GM12878 (cell line): ENCODE results near the gene ABCD4. TPM values are rescaled to one million over a fixed set of nuclear protein-coding genes. Genes with fewer than 3 reads are reported as not detected.

Experiments
- ATAC-seq: fragments of 200-7000 bp; cut with Tn5 transposase; 3 replicates; pipeline ENCODE4 v1.9.1; 2020; ENCODE audit warnings: mild to moderate bottlenecking, moderate library complexity
- BruUV-seq: library from RNA; stranded (reverse); fragments of 400-500 nt; replicated peaks from 2 replicates; lab custom pipeline; 2021; lab: Mats Ljungman, UMichigan
- CTCF ChIA-PET: fragments of 300-600 bp; sonication (Branson Sonifier 250); formaldehyde crosslinking; extraction: SDS; loops from one replicate; lab custom pipeline; 2021; ENCODE audit warnings: inconsistent platforms; lab: Yijun Ruan, JAX
- POLR2A ChIA-PET: fragments of 350-600 bp; formaldehyde crosslinking; extraction: SDS; loops from one replicate; lab custom pipeline; 2021; ENCODE audit warnings: inconsistent platforms; lab: Charles Lee
- RAD21 ChIA-PET: fragments of 300-600 bp; sonication (Branson Sonifier 250); formaldehyde crosslinking; loops from one replicate; lab custom pipeline; 2023; ENCODE audit warnings: antibody characterized with exemption; ENCODE audit not compliant: unreplicated experiment; lab: Charles Lee
- SMC1A ChIA-PET: fragments of 300-600 bp; sonication (Branson Sonifier 250); formaldehyde crosslinking; loops from one replicate; lab custom pipeline; 2023; ENCODE audit not compliant: unreplicated experiment, uncharacterized antibody; lab: Charles Lee
- DNase-seq: peaks from one replicate; pipeline ENCODE4 v3.0.0-alpha.2; 2011; ENCODE audit warnings: low read depth, low spot score
- FAIRE-seq: peaks from 3 replicates; lab custom pipeline; 2011; peaks lifted over from hg19 to GRCh38; lab: Jason Lieb, UNC
- H2AFZ ChIP-seq: 2 replicates; pipeline ENCODE4 v1.6.0; 2011; ENCODE audit warnings: low read depth, low read length, control low read depth; ENCODE audit not compliant: control insufficient read depth
- H3K27ac ChIP-seq: 2 replicates; pipeline ENCODE4 v1.5.1; 2011; ENCODE audit warnings: control low read depth; ENCODE audit not compliant: control insufficient read depth, insufficient read depth
- H3K27me3 ChIP-seq, 2 experiments: replicated peaks in 1 of 2; 2 replicates each; pipeline versions ENCODE4 v1.6.0 to v1.6.1; 2011; ENCODE audit warnings: low read length in 1 of 2; ENCODE audit not compliant: control insufficient read depth in 2 of 2, insufficient read depth in 2 of 2
- H3K36me3 ChIP-seq, 2 experiments: 2 replicates each; pipeline ENCODE4 v1.5.1; 2011; ENCODE audit warnings: low read length in 1 of 2; ENCODE audit not compliant: control insufficient read depth in 2 of 2, insufficient read depth in 2 of 2
- H3K4me1 ChIP-seq: 2 replicates; pipeline ENCODE4 v1.6.1; 2011; ENCODE audit warnings: mild to moderate bottlenecking, low read length, moderate library complexity, mixed read lengths; ENCODE audit not compliant: control insufficient read depth, insufficient read depth
- H3K4me2 ChIP-seq: 2 replicates; pipeline ENCODE4 v1.6.0; 2011; ENCODE audit warnings: control low read depth; ENCODE audit not compliant: control insufficient read depth, insufficient read depth
- H3K4me3 ChIP-seq: fragments of 200-600 bp; sonication (generic); 2 replicates; pipeline ENCODE4 v1.5.1; 2016
- H3K79me2 ChIP-seq: 2 replicates; pipeline ENCODE4 v1.6.0; 2011; ENCODE audit warnings: low read length; ENCODE audit not compliant: control insufficient read depth, insufficient read depth
- H3K9ac ChIP-seq: 2 replicates; pipeline ENCODE4 v1.8.0; 2011; ENCODE audit warnings: low read length, control low read depth, mixed read lengths; ENCODE audit not compliant: control insufficient read depth, insufficient read depth
- H3K9me3 ChIP-seq: replicated peaks from 3 replicates; pipeline ENCODE4 v1.5.1; 2011; ENCODE audit warnings: mild to moderate bottlenecking, low read length; ENCODE audit not compliant: control insufficient read depth, insufficient read depth
- H4K20me1 ChIP-seq: 2 replicates; pipeline ENCODE4 v1.6.0; 2011; ENCODE audit not compliant: control insufficient read depth, insufficient read depth
- BHLHE40 ChIP-seq, 2 experiments: fragments of 450-650 bp in 1 of 2; IDR thresholded peaks; 2 replicates each; pipeline ENCODE4 v1.6.1; 2011 to 2017; ENCODE audit warnings: low read depth in 2 of 2, borderline replicate concordance in 1 of 2, improper control_type of control experiment in 1 of 2, low read length in 1 of 2, mild to moderate bottlenecking in 1 of 2
- CREM ChIP-seq: IDR thresholded peaks from 2 replicates; pipeline ENCODE4 v1.6.1; 2014; ENCODE audit warnings: antibody characterized with exemption, low read depth
- EGR1 ChIP-seq, 2 experiments: IDR thresholded peaks; 1 replicate in 1 of 2; 2 replicates in 1 of 2; pipeline ENCODE4 v1.6.1; 2011 to 2012; ENCODE audit warnings: low read depth in 2 of 2, low read length in 2 of 2, borderline replicate concordance in 1 of 2, mild to moderate bottlenecking in 1 of 2, moderate library complexity in 1 of 2
- GATAD2B ChIP-seq: fragments of 450-650 bp; conservative IDR thresholded peaks from 2 replicates; pipeline ENCODE4 v1.6.1; 2017; ENCODE audit warnings: low read depth, mild to moderate bottlenecking, moderate library complexity
- KAT2A ChIP-seq: conservative IDR thresholded peaks from 2 replicates; pipeline ENCODE4 v1.6.1; 2011; ENCODE audit warnings: low read depth, low read length; ENCODE audit not compliant: control insufficient read depth
- RUNX3 ChIP-seq: IDR thresholded peaks from 2 replicates; pipeline ENCODE4 v1.6.1; 2012; ENCODE audit warnings: low read length, inconsistent platforms
- TCF7 ChIP-seq: IDR thresholded peaks from 2 replicates; pipeline ENCODE4 v1.6.1; 2014; ENCODE audit warnings: antibody characterized with exemption, borderline replicate concordance
- ZBED1 ChIP-seq: IDR thresholded peaks from 2 replicates; pipeline ENCODE4 v1.6.1; 2016; ENCODE audit warnings: borderline replicate concordance
- ZZZ3 ChIP-seq: IDR thresholded peaks from 2 replicates; pipeline ENCODE4 v1.6.1; 2011; ENCODE audit warnings: low read depth; ENCODE audit not compliant: control insufficient read depth, insufficient read length
- WGBS: methylation state at CpG from one replicate; pipeline ENCODE4 v1.1.6; 2016; ENCODE audit warnings: low lambda C conversion rate; ENCODE audit not compliant: insufficient replicate concordance, insufficient coverage; ENCODE audit errors: missing lambda C conversion rate; 5-methylcytosine and 5-hydroxymethylcytosine counted together
- in situ Hi-C: fragments of 300-500 bp; cut with MboI; formaldehyde crosslinking; loops from 9 replicates; pipeline ENCODE4 v1.14.3; 2018; ENCODE audit warnings: mixed read lengths
- intact Hi-C: fragments of 100-400 bp; cut with micrococcal nuclease; formaldehyde crosslinking; loops from one replicate; pipeline ENCODE4 v1.14.2; 2022; ENCODE audit not compliant: unreplicated experiment
- polyA plus RNA-seq, 11 experiments: library from polyadenylated mRNA; depleted of rRNA in 4 of 11; unstranded in 6 of 11; stranded (reverse) in 5 of 11; fragments of >200 nt; fragmentation: Nextera tagmentation in 4 of 11; fragmentation: Illumina TruSeq in 1 of 11; extraction: Ambion mirVana in 4 of 11; extraction: Trizol in 1 of 11; gene quantifications; 1 replicate in 1 of 11; 2 replicates in 10 of 11; pipeline versions ENCODE4 v1.2.1 to v1.2.3, GENCODE V29; 2011 to 2016; ENCODE audit warnings: inconsistent platforms in 2 of 11, missing spikeins in 2 of 11, low read depth in 1 of 11
- total RNA-seq, 4 experiments: library from RNA; depleted of rRNA in 3 of 4; stranded (reverse); fragments of >200 nt in 3 of 4; fragmentation: Illumina TruSeq in 1 of 4; extraction: Trizol in 1 of 4; gene quantifications; 2 replicates each; pipeline versions ENCODE4 v1.2.1 to v1.2.3, GENCODE V29; 2013 to 2021

ABCD4 gene
- total and polyA plus RNA-seq, 10 of the 15 experiments (the other 5 are each of a cell fraction or from before 2014, with no cell fraction given): 5.7 to 29.5 (median 23.4) TPM

- CTCF ChIA-PET: interaction anchor here (0.6 kb wide), 1 partner anchor 600 kb away, joined by 3 read pairs; no protein-coding TSS in a partner anchor
- no peaks in the 10 kb centered on the region for H3K79me2 ChIP-seq
- RAD21 ChIA-PET: no interaction called here
- no peak for DNase-seq
- TF ChIP-seq RUNX3 (no peak), TCF7 (no peak), GATAD2B (no peak), CREM (no peak)
- H3K4me3 ChIP-seq: no peak overlapping the region
- ATAC-seq: no peak
- POLR2A ChIA-PET: no interaction called here
- H3K9ac ChIP-seq: no peak overlapping the region
- no peaks in the 10 kb centered on the region for H3K36me3 ChIP-seq
- 19% methylated on average over 13 of the region's 13 CpGs for WGBS
- no peak overlapping the region for H3K27ac ChIP-seq
- intact Hi-C loops (no loop called here), in situ Hi-C loops (no loop called here)
- H3K9me3 ChIP-seq: no peaks in the 10 kb centered on the region
- no TSS peak for BruUV-seq
- no peaks in the 10 kb centered on the region; a peak in 3 of 4 replicates for H3K27me3 ChIP-seq
- H2AFZ ChIP-seq: no peak overlapping the region
- no peak overlapping the region for H3K4me2 ChIP-seq
- no peak for FAIRE-seq
- H4K20me1 ChIP-seq: no peaks in the 10 kb centered on the region
- H3K4me1 ChIP-seq: no peaks in the 10 kb centered on the region
- SMC1A ChIA-PET: no interaction called here
Measured at GRCh38 chr14:74265301-74265965, 37.3 kb downstream of the ABCD4 start.

GRCh38 chr14:74263921-74264320, 38.8 kb downstream of the ABCD4 start:
- Histone ChIP-seq H3K9me3 (no peaks in the 10 kb centered on the region), H3K79me2 (no peaks in the 10 kb centered on the region), H3K27ac (no peak overlapping the region), H2AFZ (no peak overlapping the region), H3K36me3 (no peaks in the 10 kb centered on the region), H3K27me3 (no peaks in the 10 kb centered on the region; a peak in 3 of 4 replicates), H3K4me2 (no peak overlapping the region), H4K20me1 (no peaks in the 10 kb centered on the region), H3K4me1 (no peaks in the 10 kb centered on the region), H3K4me3 (no peak overlapping the region), H3K9ac (no peak overlapping the region)
- ChIA-PET CTCF (interaction anchor here (0.6 kb wide), 1 partner anchor 12 kb away, joined by 4 read pairs; no protein-coding TSS in a partner anchor), POLR2A (no interaction called here), RAD21 (no interaction called here), SMC1A (no interaction called here)
- TF ChIP-seq KAT2A (no peak), EGR1 (IDR thresholded peaks at IDR 0.05; ENCODE audit: borderline replicate concordance in 1 of 2, low read depth in 2 of 2, low read length in 2 of 2) (no peak), BHLHE40 (IDR thresholded peaks at IDR 0.05; ENCODE audit: borderline replicate concordance in 1 of 2, low read depth in 2 of 2, low read length in 1 of 2) (no peak), ZBED1 (no peak), ZZZ3 (no peak)
- BruUV-seq: no TSS peak
- in situ Hi-C loops: no loop called here
- DNase-seq: no peak
- WGBS: 35% methylated on average over 5 of the region's 5 CpGs
- ATAC-seq: no peak
- intact Hi-C loops: no loop called here
- FAIRE-seq: no peak
